Prostate gland (tissue), 2 donors: Measurements from ENCODE around the gene MSANTD1.

ENCODE experiments used
- CTCF ChIP-seq, 4 experiments: fragments of 200-600 bp in 2 of 4; fragments of 450-650 bp in 2 of 4; sonication (generic) in 2 of 4; IDR thresholded peaks; 1 replicate in 3 of 4; 2 replicates in 1 of 4; pipeline ENCODE4 v1.5.1; 2016 to 2019; ENCODE audit warnings: antibody characterized with exemption in 4 of 4, mild to moderate bottlenecking in 2 of 4, moderate library complexity in 2 of 4
- POLR2A ChIP-seq: fragments of 450-650 bp; IDR thresholded peaks from one replicate; pipeline ENCODE4 v1.6.1; 2016; ENCODE audit warnings: antibody characterized with exemption, mild to moderate bottlenecking

- TF ChIP-seq POLR2A (no peak), CTCF (IDR thresholded peaks at IDR 0.05) (no peak)
These were observed 41.5 kb downstream of the MSANTD1 start for GRCh38 chr4:3290476-3290875.
